ENCODE data around the gene HOMER3. TPM values are rescaled to one million over a fixed set of nuclear protein-coding genes. Genes with fewer than 3 reads are reported as not detected.

Gene HOMER3
- total and polyA plus RNA-seq, 4 donors, result 22.0 to 40.2 (median 24.2) TPM

DNA sequence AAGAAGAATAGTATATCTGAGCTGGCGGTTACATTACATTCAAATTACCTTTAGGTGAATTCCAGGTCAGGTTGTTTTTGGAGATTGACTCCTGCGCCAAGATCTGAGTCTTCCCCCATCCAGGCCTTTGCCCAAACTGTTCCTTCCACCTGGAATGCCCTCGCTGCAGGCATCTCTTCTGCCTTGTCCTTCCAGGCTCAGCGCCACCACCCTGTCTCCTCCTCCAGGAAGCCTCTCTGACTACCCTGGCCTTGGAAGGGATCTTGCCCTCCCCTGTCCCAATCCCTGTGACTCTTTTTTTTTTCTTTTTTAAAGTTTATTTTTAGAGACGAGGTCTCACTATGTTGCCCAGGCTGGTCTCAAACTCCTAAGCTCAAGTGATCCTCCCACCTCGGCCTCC lies 1.7 kb upstream of the HOMER3 start:
- peaks cover 0 to 12% (median 4%) of the 10 kb centered on the region in 5 donors for H3K4me1 ChIP-seq (ENCODE audit: control insufficient read depth in 5 of 5, insufficient read depth in 5 of 5, low read length in 5 of 5)
- H3K27me3 ChIP-seq (ENCODE audit: control insufficient read depth in 3 of 3, insufficient read depth in 3 of 3, low read length in 2 of 3), result no peaks in the 10 kb centered on the region
- H3K27ac ChIP-seq (ENCODE audit: low read depth in 1 of 2, low read length in 1 of 2), result no peak overlapping the region
- TF ChIP-seq, protein P1, sequence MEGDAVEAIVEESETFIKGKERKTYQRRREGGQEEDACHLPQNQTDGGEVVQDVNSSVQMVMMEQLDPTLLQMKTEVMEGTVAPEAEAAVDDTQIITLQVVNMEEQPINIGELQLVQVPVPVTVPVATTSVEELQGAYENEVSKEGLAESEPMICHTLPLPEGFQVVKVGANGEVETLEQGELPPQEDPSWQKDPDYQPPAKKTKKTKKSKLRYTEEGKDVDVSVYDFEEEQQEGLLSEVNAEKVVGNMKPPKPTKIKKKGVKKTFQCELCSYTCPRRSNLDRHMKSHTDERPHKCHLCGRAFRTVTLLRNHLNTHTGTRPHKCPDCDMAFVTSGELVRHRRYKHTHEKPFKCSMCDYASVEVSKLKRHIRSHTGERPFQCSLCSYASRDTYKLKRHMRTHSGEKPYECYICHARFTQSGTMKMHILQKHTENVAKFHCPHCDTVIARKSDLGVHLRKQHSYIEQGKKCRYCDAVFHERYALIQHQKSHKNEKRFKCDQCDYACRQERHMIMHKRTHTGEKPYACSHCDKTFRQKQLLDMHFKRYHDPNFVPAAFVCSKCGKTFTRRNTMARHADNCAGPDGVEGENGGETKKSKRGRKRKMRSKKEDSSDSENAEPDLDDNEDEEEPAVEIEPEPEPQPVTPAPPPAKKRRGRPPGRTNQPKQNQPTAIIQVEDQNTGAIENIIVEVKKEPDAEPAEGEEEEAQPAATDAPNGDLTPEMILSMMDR (IDR thresholded peaks at IDR 0.05; ENCODE audit: control extremely low read depth, extremely low read depth), result no peak
- no peak overlapping the region for H3K9ac ChIP-seq (ENCODE audit: insufficient read depth in 1 of 2, low read length in 2 of 2)
- H3K9me3 ChIP-seq (ENCODE audit: control insufficient read depth in 4 of 4, insufficient read depth in 3 of 4, low read length in 3 of 4), result no peaks in the 10 kb centered on the region
- peaks cover 0 to 3% (median under 1%) of the 10 kb centered on the region in 4 donors for H3K36me3 ChIP-seq (ENCODE audit: control insufficient read depth in 4 of 4, insufficient read depth in 4 of 4, low read length in 4 of 4)
- no peak for DNase-seq
- H3K4me3 ChIP-seq, result no peak overlapping the region
- WGBS, 2 donors, result 90 to 91% methylated on average over 6 of the region's 6 CpGs
- no peak for ATAC-seq (ENCODE audit: insufficient read depth, low FRiP score)

DNA sequence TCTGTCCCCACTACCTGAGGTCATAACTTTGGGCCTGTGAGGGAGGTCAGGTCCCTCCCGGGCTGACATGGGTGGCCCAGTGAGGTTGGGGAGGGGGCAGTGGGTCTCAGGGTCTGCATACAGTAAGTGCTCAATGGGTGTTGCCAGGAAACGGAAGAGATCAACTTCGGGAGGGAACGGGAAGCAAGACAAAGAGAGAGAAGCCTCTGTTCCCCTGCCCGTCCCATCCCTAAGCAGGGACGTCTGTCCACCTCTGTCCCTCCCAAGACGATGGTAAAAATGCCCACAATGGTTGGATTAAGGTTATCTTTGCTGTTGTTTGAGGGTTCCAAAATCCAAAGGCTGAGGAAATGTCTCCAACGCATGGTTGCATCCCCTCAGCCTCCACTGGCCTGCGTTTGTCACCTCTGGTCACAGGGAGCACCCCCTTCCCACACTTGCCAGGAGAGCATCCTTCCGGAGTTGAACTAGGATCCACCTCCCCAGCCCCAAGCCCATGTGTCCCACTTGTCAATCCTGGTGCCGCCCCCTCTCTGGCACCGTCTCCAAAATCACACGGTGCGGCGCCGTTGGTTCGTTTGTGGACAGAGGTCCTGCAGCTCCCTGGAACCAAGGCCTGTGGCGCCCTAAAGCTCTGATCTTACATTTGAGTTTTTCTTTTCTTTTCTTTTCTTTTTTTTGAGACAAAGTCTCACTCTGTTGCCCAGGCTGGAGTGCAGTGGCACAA lies 774 bp upstream of the HOMER3 start:
- DNase-seq (peak in 1 of 3 donors; percentile 16), ATAC-seq (ENCODE audit: insufficient read depth, low FRiP score) (no peak)
- WGBS, 2 donors, result 56 to 59% methylated on average over 18 of the region's 18 CpGs
- H3K9ac ChIP-seq (ENCODE audit: insufficient read depth in 1 of 2, low read length in 2 of 2), result peak overlapping the region in 1 of 2 donors; percentile 34
- peaks cover 0 to 3% (median 1%) of the 10 kb centered on the region in 4 donors for H3K36me3 ChIP-seq (ENCODE audit: control insufficient read depth in 4 of 4, insufficient read depth in 4 of 4, low read length in 4 of 4)
- TF ChIP-seq, protein P1 (IDR thresholded peaks at IDR 0.05; ENCODE audit: control extremely low read depth, extremely low read depth), result no peak
- no peaks in the 10 kb centered on the region for H3K27me3 ChIP-seq (ENCODE audit: control insufficient read depth in 3 of 3, insufficient read depth in 3 of 3, low read length in 2 of 3)
- peak overlapping the region in 1 of 2 donors; percentile 30 for H3K27ac ChIP-seq (ENCODE audit: low read depth in 1 of 2, low read length in 1 of 2)
- H3K4me3 ChIP-seq, result no peak overlapping the region
- H3K4me1 ChIP-seq (ENCODE audit: control insufficient read depth in 5 of 5, insufficient read depth in 5 of 5, low read length in 5 of 5), result peaks cover 0 to 12% (median 4%) of the 10 kb centered on the region in 5 donors
- H3K9me3 ChIP-seq (ENCODE audit: control insufficient read depth in 4 of 4, insufficient read depth in 3 of 4, low read length in 3 of 4), result no peaks in the 10 kb centered on the region

- no peaks in the 10 kb centered on the region for H3K9me3 ChIP-seq (ENCODE audit: control insufficient read depth in 4 of 4, insufficient read depth in 3 of 4, low read length in 3 of 4)
- DNase-seq (peak; percentile 62 to 78 (median 73)), ATAC-seq (ENCODE audit: insufficient read depth, low FRiP score) (peak; percentile 66)
- H3K9ac ChIP-seq (ENCODE audit: insufficient read depth in 1 of 2, low read length in 2 of 2), result peak overlapping the region; percentile 23 to 25
- H3K36me3 ChIP-seq (ENCODE audit: control insufficient read depth in 4 of 4, insufficient read depth in 4 of 4, low read length in 4 of 4), result peaks cover 0 to 3% (median 1%) of the 10 kb centered on the region in 4 donors
- WGBS, 2 donors, result 1% methylated on average over 38 to 47 of the region's 47 CpGs
- TF ChIP-seq, protein P1 (IDR thresholded peaks at IDR 0.05; ENCODE audit: control extremely low read depth, extremely low read depth), result no peak
- H3K4me1 ChIP-seq (ENCODE audit: control insufficient read depth in 5 of 5, insufficient read depth in 5 of 5, low read length in 5 of 5), result peaks cover 0 to 12% (median 4%) of the 10 kb centered on the region in 5 donors
- peak overlapping the region; percentile 63 for H3K4me3 ChIP-seq
- peak overlapping the region in 1 of 2 donors; percentile 4 for H3K27ac ChIP-seq (ENCODE audit: low read depth in 1 of 2, low read length in 1 of 2)
- no peaks in the 10 kb centered on the region for H3K27me3 ChIP-seq (ENCODE audit: control insufficient read depth in 3 of 3, insufficient read depth in 3 of 3, low read length in 2 of 3)
Observed at GRCh38 chr19:18939922-18940768, 872 bp downstream of the HOMER3 start.

All from lung (tissue), 12 donors.